M059J (cell line): ENCODE results near the gene LRP5. TPM values are rescaled to one million over a fixed set of nuclear protein-coding genes. Genes with fewer than 3 reads are reported as not detected.
"Not testable (repeated sequence)": the region's sequence is repeated elsewhere in the genome, so short reads cannot be mapped to it uniquely, and the experiment has no call there.

ENCODE experiments used
- DNase-seq: peaks from one replicate; pipeline ENCODE4 v3.0.0-alpha.2; 2012; ENCODE audit warnings: low read depth
- total RNA-seq: library from RNA; depleted of rRNA; stranded (reverse); fragments of >200 nt; shearing (Covaris generic); gene quantifications from 2 replicates; pipeline ENCODE4 v1.2.3, GENCODE V29; 2014

Gene LRP5
- total RNA-seq, 1 experiment from 2014 or later: 19.7 TPM

DNA sequence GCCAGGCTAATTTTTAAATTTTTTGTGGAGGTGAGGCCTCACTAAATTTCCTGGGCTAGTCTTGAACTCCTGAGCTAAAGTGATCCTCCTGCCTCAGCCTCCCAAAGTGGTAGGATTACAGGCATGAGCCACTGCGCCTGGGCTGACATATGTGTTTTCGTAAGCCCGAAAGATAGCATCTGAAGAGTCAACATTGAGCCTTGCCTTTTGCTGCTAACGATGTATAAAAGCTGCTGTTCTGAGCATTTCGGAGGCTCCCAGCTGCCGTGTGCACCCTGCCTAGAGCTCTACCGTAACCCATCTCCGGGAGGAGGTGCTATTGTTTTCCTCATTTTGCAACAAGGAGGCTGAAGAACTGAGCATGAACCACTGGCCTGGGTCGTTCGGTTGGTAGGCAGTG, 130.0 kb downstream of the LRP5 start:
- no peak for DNase-seq

DNA sequence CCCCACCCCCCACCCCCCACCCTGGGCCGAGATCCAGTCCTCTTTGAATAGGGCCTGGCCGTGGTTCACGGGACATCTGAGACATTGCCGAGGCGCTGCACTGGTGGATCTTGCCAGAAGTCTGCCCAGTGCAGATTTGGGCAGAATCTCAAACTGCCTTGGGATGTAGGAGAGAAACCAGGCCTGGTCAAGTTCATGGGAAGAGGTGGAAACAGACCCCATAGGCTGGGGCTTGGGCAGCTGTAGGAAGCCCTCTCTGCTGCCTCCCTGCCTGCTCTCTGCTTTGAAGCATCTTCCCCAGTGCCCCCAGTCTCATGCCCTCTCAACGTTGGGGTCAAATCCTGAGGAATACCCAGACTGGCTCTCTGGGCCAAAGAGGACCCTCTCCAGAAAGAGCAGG, 132.2 kb downstream of the LRP5 start:
- no peak for DNase-seq

DNA sequence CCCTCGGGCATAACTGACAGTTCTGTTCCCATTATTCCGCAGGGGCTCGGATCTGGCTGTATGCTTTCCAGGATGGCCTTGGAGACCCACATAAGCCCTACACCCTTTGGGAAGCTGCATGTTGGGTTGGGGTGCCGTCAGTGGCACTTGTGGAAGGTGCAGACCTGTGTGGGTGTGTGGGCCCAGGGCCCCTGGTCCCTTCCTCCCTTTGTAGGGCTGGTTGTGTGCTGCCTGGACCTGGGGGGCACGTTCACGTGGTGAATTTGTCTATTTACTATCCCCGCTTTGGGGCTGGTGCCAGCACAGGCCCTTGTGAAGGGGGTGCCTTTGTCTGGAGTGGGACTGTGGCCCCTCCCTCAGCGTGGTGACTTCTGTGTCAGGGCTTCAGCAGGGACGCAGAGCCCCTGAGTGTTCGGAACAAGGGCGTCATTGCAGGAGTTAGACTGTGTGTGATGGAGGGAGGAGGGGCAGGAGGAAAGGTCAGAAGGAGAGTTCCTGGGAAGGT, 133.2 kb downstream of the LRP5 start:
- no peak for DNase-seq

DNA sequence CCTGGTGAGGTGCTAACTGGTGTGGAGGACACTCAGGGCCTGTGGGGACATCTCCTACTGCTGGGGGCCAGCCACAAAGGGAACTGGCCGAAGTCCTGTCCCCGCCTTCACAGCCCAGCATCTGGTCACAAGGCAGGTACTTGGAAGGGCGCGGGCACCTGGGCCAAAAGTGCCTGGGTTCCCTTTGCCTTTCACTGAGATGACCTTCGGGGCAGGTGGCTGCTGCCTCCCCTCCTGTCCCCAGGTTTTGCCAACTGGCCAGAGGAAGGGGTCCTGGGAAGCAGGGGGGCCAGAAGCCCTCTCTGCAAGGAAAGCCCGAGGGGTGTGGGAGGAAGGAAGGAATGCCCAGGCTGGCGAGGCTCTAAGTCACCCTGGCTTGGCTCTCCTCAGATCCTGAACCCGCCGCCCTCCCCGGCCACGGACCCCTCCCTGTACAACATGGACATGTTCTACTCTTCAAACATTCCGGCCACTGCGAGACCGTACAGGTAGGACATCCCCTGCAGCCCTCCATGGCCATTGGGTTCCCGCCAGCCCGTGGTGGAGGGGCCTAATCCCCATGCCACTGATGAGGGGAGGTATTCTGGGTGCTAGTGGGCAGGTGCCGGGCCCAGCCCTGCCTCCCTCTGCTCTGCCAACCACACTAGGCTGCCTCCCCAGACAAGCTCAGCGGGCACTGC, 133.8 kb downstream of the LRP5 start:
- no peak for DNase-seq

DNA sequence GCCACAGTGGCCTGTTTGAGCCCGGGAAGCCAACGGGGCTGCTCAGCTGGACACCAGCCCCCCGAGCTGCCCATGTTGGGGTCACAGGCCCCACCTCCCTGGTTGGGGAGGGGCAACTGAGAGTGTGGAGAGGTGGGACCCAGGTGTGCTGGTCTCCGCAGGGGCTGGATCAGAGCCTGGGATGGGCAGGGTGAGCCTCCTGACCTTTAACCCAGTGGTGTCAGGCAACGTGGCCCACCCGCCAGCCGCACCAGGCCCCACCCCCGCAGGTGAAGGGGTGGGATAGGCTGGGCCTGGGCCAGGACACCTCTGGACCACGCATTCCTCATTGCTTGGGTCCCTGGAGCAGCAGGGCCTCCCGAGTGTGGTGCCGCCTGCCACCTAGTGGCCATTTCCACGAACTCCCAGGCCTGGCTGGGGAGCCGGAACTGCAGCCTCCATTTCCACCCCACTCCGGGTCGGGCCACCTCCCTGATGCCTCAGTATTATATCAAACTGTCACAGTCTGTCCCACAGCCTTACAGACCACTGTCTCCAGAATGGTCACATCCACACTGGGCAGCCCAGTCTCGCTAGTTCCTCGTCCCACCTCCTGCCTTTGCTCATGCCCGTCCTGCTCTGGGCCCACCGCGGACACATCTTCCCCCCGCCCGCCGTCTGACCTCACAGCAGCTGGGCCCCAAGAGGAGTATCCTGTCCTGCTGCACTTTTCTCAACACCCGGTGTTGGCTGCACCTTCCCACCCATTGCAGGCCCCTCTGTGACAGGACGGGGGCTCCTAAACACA, 134.8 kb downstream of the LRP5 start:
- DNase-seq: peak; percentile 61

DNA sequence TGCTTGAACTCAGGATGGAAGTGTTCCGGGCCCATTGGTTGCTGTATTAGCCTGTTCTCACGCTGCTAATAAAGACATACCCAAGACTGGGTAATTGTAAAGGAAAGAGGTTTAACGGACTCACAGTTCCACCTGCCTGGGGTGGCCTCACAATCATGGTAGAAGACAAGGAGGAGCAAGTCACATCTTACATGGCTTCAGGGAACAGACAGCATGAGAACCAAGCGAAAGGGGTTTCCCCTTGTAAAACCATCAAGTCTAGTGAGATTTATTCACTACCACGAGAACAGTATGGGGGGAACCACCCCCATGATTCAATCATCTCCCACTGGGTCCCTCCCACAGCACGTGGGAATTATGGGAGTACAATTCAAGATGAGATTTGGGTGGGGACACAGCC, 135.5 kb downstream of the LRP5 start:
- not testable (repeated sequence) for DNase-seq

DNA sequence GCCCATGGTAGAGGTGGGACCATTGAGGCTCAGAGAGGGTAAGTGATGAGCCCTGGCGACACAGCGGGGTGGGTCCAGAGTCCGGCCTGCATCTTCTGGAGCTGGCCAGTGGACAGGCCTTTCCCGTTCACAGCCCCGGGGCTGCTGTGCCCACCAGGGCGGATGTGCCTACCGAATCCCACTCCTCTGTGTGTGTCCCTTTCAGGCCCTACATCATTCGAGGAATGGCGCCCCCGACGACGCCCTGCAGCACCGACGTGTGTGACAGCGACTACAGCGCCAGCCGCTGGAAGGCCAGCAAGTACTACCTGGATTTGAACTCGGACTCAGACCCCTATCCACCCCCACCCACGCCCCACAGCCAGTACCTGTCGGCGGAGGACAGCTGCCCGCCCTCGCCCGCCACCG, 136.2 kb downstream of the LRP5 start:
- no peak for DNase-seq

DNA sequence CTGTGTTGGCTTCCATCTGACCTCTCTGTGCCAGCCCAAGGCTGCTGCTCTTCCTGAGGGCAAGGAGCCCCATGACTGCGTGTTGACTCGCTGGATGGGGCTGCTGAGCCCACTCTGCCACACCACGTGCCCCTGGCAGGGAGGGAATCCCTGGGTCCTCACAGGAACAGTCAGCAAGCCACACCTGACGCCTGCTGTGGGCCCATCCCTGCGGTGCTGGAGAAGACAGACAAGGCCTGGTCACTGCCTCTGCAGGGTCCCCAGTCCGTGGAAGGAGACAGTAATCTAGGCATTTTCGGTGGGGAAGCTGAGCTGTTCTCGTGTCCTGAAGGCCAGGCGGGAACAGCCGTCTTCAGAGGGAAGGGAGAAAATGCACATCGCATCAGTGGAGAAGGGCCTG, 137.6 kb downstream of the LRP5 start:
- no peak for DNase-seq

DNA sequence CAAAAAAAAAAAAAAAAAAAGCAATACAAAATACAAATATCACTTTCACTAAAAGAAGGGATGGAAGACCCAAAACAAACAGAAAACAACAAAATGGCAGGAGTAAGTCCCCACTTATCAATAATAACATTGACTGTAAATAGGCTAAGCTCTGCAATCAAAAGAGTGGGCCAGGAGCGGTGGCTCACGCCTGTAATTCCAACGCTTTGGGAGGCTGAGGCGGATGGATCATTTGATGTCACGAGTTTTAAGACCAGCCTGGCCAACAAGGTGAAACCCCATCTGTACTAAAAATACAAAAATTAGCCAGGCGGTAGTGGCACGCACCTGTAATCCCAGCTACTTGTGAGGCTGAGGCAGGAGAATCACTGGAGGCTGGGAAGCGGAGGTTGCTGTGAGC, 138.3 kb downstream of the LRP5 start:
- DNase-seq: no peak

DNA sequence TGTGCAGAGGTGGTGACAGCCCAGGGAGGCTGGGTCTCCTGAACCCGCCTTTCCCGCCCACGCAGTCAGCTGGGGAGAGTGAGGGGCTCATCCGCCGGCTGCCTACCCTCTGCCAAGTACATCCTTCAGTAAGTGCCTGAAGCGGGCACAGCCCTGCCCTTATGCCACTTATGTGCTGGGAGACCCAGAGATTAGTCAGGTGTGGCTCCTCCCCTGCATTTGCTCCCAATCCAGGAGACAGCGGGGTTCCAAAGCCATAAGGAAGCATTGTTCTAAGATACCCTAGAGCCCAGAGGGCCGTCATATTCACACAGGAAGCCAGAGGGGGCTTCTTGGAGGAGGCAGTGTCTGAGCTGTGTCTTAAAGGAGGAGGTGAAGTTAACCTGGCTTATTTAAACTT, 142.4 kb downstream of the LRP5 start:
- no peak for DNase-seq

DNA sequence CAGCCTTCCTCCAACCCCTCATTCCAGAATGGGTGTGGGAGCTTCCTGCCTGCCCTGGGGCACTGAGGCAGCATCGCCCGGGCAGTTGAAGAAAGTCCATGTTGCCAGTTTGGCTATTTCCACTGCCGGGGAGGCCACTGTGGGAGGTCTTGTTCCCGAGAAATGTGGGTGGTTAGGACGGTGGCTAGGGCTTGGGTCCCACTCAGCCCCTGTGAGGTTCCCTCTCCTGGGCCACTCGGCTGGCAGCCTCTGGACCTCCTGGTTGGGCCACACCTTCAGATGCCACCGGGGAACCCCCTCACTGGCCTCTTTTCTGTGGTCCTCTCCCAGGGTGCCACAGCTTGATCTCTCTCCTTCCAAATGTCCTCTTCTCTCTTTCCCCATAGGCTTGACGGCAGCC, 143.1 kb downstream of the LRP5 start:
- DNase-seq: no peak

DNA sequence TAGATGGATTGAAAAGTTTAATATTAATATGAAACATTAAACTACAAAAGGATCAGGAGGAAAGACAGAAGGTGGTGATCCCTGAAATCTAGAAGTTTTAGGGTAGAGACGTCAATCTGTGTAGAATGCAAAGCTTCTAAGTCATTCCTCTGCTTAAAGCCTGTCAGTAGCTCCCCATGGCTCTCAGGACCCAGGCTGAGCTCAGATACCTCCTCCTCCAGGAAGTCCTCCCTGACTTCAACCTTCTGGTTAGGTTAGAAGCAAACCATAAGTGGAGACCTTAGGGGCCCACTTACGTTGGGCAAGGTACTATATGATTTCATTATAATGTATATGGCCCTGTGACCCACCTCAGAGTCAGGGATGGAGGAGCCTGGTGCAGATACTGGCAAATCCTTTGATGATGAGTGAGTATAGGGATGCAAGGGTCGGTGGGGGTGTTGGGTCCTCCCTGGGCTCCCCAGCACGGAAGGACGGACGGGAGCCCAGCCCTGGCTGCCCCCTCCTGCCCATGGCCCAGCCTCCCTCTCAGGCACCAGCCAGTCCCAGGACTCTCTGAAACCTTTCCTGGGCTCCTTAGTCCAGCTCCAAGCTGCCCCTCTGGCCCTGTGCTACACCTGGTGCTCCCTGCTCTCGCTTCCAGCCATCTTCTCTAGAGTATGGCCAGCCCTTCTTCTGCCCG, 145.0 kb downstream of the LRP5 start:
- no peak for DNase-seq

DNA sequence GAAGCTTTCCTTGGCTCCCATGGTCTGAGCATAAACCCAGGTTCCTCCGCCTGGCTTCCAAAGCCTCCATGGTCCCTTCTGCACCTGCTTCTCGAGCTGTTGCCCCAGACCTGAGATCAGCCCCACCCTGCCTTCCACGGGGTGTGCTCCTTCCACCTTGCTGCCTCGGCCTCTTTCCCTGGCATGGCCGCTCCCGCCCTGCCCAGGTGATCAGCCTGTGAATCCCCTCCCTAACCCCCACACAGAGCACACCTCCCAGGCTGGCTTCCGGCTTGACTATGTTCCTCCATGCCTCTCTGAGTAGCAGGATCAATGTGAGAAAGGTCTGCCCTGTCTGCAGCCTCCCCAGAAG, 145.5 kb downstream of the LRP5 start:
- DNase-seq: no peak

DNA sequence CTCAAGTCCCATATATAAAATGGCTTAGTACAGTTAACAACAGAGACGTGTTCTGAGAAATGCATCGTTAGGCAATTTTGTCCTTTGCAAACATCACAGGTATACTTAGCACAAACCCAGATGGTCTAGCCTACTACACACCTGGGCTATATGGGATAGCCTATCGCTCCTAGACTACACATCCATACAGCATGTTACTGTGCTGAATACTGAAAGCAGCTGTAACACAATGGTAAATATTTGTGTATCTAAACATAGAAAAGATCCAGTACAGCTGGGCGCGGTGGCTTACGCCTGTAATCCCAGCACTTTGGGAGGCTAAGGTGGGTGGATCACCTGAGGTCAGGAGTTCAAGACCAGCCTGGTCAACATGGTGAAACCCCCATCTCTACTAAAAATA, 145.9 kb downstream of the LRP5 start:
- DNase-seq: not testable (repeated sequence)

DNA sequence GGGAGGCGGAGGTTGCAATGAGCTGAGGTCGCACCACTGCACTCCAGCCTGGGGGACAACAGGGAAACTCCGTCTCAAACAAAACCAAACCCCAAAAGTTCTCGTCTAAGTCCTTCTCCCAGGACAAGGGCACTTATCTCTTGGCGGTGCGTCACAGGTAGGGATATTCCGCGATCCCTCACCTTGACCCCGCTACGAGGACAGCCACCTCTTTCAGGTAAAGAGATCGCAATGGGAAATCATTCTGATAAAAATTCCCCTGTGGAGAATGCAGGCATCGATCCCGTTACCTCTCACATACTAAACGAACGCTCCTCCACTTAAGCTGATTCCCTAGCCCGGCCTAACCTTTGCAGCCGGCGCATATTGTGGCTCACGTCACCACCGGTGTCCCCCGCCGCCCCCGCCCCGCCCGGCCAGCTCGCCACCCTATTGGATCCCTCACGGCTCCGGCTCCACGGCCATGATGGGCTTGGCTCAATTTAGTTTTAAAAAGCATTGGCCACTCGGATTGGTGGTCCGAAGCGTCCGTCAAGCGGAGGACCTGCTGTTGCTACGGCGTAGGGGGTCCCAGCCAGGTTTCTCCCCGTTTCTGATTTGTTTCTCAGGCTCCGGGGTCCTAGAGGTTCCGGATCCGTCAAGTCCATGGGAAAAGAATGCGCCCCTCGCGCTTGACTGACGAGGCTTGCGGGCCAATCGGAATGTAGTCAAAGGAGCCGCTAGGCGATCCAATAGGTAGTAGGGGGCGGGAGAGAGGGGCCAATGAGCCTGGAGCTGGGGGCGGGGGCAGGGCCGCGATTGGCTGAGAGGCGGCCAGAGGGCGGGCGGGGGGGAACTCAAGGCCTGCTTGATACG, 147.7 kb downstream of the LRP5 start:
- peak; percentile 98 for DNase-seq

DNA sequence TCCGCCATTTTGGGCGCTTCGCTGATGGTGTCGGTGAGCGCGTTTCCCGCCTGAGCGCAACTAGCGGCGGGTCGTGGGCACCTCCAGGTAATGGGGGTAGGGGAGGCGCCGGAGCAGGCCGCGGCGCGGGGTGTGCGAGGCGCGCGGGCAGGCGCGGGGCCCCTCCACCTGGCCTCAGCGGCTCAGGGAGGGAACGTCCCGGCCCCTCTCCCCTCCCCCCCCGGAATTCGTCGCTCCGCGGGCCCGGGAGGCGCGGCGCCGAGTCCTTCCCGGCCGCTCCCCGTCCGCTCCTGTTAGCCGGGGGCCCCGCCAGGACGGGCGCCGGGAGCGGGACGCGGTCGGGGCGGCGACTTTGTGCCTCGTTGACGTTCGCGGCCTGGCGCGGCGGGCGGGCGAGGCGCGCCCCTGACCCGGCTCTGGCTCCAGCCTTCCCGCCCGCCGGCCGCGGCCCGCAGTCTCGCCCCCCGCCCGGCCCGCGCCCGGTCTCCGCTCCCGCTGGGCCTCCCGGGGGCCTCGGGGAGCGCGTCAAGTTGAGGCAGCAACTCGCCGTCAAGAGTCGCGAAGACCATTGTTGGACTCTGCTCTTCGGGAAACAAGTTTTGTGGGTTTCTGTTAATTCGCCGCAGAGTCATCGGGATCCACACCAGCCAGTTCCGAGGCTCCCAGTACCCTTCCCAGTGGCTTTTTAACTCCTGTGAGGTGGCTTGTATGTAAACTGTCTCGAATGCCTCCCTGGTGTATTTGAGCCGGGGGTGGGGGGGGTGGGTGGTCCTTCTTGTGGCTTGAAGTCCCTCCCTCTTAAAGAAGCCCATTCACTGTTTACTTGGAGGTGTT, 148.6 kb downstream of the LRP5 start, which contains the start of gene PPP6R3:
PPP6R3 (plus strand) TSS at position 12 of the 834 bp plus-strand sequence. CDS start 76,913 bp downstream, outside the sequence.
- peak; percentile 36 for DNase-seq

DNA sequence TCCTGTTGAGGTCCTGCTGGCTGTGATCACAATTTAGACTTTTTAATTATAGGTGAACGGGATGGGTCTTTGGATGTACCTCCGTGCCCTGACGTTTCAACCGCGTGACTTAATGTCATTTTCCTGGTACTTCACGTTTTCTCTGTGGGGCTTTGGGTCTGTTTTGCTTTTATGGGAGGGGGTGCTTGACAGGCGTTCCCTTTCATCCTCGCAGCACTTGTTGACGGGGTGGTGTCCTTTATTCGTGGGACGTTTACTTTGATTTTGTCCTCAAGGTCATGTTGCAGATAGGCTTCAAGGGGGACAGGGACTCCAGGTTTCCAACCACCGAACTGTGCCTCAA, 149.2 kb downstream of the LRP5 start:
- DNase-seq: no peak

DNA sequence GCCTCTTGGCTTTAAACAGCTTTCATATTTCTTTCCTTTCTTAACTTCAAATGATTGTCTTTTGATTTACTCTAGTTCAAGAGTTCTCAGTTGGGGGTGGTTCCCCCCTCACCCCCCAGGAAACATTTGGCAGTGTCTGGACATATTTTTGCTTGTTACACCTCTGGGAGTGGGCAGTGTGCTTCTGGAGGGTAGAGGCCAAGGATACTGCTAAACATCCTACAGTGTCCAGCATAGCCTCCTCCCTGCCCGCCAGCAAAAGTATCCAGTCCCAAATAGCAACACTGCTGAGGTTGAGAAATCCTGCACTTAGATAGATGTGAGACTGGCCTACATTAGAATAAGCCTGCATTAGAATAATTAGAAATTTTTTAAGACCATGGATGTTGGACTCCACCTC, 151.3 kb downstream of the LRP5 start:
- DNase-seq: no peak

DNA sequence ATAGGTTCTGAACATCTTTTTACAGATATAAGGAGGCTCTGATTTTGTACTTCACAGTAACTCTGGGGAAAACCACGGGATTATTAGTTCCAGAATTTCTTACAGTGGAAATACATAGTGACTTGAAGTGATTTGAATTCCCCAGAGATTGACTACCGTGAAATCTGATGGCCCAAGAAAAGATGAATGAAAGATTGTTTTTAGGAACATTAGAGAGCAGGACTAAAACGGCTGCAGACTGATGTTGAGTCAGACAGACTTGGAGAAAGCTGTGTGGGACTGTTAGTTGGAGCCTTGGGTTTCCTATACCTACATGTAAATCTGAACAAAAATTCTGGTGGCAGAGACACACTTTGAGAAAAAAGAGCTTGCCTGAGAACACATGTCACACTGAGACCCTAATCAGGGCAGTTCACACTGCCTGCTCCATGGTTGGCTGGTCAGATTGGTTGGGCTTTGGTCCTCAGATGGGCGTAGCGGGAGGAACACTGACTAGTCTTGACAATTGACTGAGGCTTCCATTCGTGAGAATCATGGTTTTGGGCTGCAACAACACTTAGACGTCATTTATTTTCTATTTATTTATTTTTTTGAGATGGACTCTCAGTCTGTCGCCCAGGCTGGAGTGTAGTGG, 154.9 kb downstream of the LRP5 start:
- no peak for DNase-seq

DNA sequence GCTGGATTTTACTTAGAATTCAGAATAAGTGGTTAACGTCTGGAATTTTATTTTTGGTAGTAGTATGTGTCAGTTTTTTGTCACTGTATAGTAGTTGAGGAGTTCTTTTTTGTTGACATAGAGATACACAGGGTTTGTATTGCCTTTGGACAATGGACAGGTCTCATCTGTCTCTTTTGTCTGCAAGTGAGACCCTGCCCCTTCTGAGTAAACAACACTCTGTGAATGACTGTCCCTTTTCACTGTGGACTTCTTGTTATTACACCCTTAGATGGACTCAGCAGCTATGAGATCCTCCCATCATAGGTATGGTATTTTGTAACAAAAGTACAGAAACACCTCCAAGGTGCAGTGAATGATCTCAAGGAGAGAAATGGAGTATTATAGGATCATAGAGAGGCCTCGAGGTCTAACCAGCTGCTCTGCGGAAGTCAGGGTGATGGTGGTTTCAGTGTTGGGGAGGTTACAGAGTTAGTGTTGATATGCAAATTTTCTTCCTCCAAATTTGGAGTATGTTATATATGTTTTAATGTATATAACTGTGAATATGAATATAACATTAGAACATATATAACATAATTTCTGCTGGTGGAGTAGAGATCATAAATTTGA, 155.9 kb downstream of the LRP5 start:
- no peak for DNase-seq
